ENCODE data around the gene TANK. TPM values are rescaled to one million over a fixed set of nuclear protein-coding genes. Genes with fewer than 3 reads are reported as not detected.

TANK gene
- total RNA-seq, 2 experiments from 2014 or later, result 118 to 126 TPM

GRCh38 chr2:161228511-161229240 lies 68.4 kb downstream of the TANK start:
- Mint-ChIP-seq H3K36me3 (ENCODE audit: low read depth) (peaks cover 51% of the 10 kb centered on the region), H3K27me3 (no peaks in the 10 kb centered on the region), H3K4me3 (no peak overlapping the region), H3K27ac (no peak overlapping the region), H3K4me1 (peaks cover 2% of the 10 kb centered on the region), H3K9me3 (no peaks in the 10 kb centered on the region)
- CTCF ChIA-PET, result interaction anchor here (2.6 kb wide), 1 partner anchor 11 kb away, joined by 9 read pairs; no protein-coding TSS in a partner anchor
- POLR2A ChIA-PET, result interaction anchor here (1.2 to 1.4 kb wide), 2 partner anchors 9 to 16 kb away, joined by 4 read pairs; no protein-coding TSS in a partner anchor
- no peak for DNase-seq

GRCh38 chr2:161230959-161231358 lies 70.7 kb downstream of the TANK start:
- H3K4me3 Mint-ChIP-seq, result no peak overlapping the region
- DNase-seq, result no peak
- no peaks in the 10 kb centered on the region for H3K27me3 Mint-ChIP-seq
- ChIA-PET CTCF (interaction anchor here (1.3 to 2.6 kb wide), 3 partner anchors 13 to 43 kb away, joined by 4 to 9 read pairs (median 4); no protein-coding TSS in a partner anchor), POLR2A (interaction anchor here (1.0 kb wide), 1 partner anchor 18 kb away, joined by 4 read pairs; no protein-coding TSS in a partner anchor)
- H3K9me3 Mint-ChIP-seq, result no peaks in the 10 kb centered on the region
- no peak overlapping the region for H3K27ac Mint-ChIP-seq
- H3K4me1 Mint-ChIP-seq, result peaks cover 7% of the 10 kb centered on the region
- peaks cover 46% of the 10 kb centered on the region for H3K36me3 Mint-ChIP-seq (ENCODE audit: low read depth)

GRCh38 chr2:161232571-161232970 lies 72.3 kb downstream of the TANK start:
- peaks cover 48% of the 10 kb centered on the region for H3K36me3 Mint-ChIP-seq (ENCODE audit: low read depth)
- H3K27me3 Mint-ChIP-seq, result no peaks in the 10 kb centered on the region
- peaks cover 19% of the 10 kb centered on the region for H3K4me1 Mint-ChIP-seq
- H3K9me3 Mint-ChIP-seq, result no peaks in the 10 kb centered on the region
- H3K4me3 Mint-ChIP-seq, result no peak overlapping the region
- POLR2A ChIA-PET, result interaction anchor here (1.7 to 1.9 kb wide), 2 partner anchors 9 to 11 kb away, joined by 4 to 8 read pairs; no protein-coding TSS in a partner anchor
- no peak for DNase-seq
- no peak overlapping the region for H3K27ac Mint-ChIP-seq
- CTCF ChIA-PET, result interaction anchor here (1.0 to 4.5 kb wide), 3 partner anchors 9 to 49 kb away, joined by 4 to 16 read pairs (median 4); no protein-coding TSS in a partner anchor

- no peak overlapping the region for H3K4me3 Mint-ChIP-seq
- POLR2A ChIA-PET, result interaction anchor here (1.7 kb wide), 1 partner anchor 11 kb away, joined by 4 read pairs; no protein-coding TSS in a partner anchor
These were observed 73.7 kb downstream of the TANK start for GRCh38 chr2:161233858-161234431.

GRCh38 chr2:161234627-161235026 lies 74.4 kb downstream of the TANK start:
- Mint-ChIP-seq H3K9me3 (no peaks in the 10 kb centered on the region), H3K27me3 (no peaks in the 10 kb centered on the region), H3K27ac (no peak overlapping the region), H3K4me1 (peaks cover 31% of the 10 kb centered on the region), H3K36me3 (ENCODE audit: low read depth) (peaks cover 38% of the 10 kb centered on the region), H3K4me3 (no peak overlapping the region)
- CTCF ChIA-PET, result interaction anchor here (1.6 to 4.5 kb wide), 2 partner anchors 11 to 15 kb away, joined by 3 to 16 read pairs; no protein-coding TSS in a partner anchor
- POLR2A ChIA-PET, result no interaction called here
- DNase-seq, result no peak

More at GRCh38 chr2:161233858-161234431, 73.7 kb downstream of the TANK start:
- no peaks in the 10 kb centered on the region for H3K9me3 Mint-ChIP-seq
- peaks cover 42% of the 10 kb centered on the region for H3K36me3 Mint-ChIP-seq (ENCODE audit: low read depth)
- H3K27me3 Mint-ChIP-seq, result no peaks in the 10 kb centered on the region
- CTCF ChIA-PET, result interaction anchor here (1.6 to 4.5 kb wide), 2 partner anchors 11 to 14 kb away, joined by 3 to 16 read pairs; no protein-coding TSS in a partner anchor
- no peak overlapping the region for H3K27ac Mint-ChIP-seq
- peaks cover 31% of the 10 kb centered on the region for H3K4me1 Mint-ChIP-seq
- DNase-seq, result no peak

- Mint-ChIP-seq H3K4me1 (peaks cover 36% of the 10 kb centered on the region), H3K4me3 (peak overlapping the region; percentile 79), H3K36me3 (ENCODE audit: low read depth) (peaks cover 24% of the 10 kb centered on the region), H3K9me3 (no peaks in the 10 kb centered on the region), H3K27me3 (no peaks in the 10 kb centered on the region), H3K27ac (no peak overlapping the region)
- peak; percentile 45 for DNase-seq
- ChIA-PET CTCF (interaction anchor here (0.8 to 1.9 kb wide), 5 partner anchors 9 to 16 kb away, joined by 3 to 14 read pairs (median 4); no protein-coding TSS in a partner anchor), POLR2A (interaction anchor here (0.5 to 1.3 kb wide), 5 partner anchors 9 to 1393 kb away, joined by 3 to 6 read pairs (median 4); partner anchors contain the start of gene PSMD14)
These were observed 77.4 kb downstream of the TANK start for GRCh38 chr2:161237392-161238264.

GRCh38 chr2:161238265-161238559 lies 78.0 kb downstream of the TANK start:
- no peak for DNase-seq
- POLR2A ChIA-PET, result interaction anchor here (0.7 to 1.3 kb wide), 2 partner anchors 8 to 10 kb away, joined by 4 to 6 read pairs; no protein-coding TSS in a partner anchor
- no peaks in the 10 kb centered on the region for H3K9me3 Mint-ChIP-seq
- peak overlapping the region; percentile 79 for H3K4me3 Mint-ChIP-seq
- peak overlapping the region; percentile 15 for H3K27ac Mint-ChIP-seq
- peaks cover 23% of the 10 kb centered on the region for H3K36me3 Mint-ChIP-seq (ENCODE audit: low read depth)
- H3K27me3 Mint-ChIP-seq, result no peaks in the 10 kb centered on the region
- peaks cover 41% of the 10 kb centered on the region for H3K4me1 Mint-ChIP-seq
- CTCF ChIA-PET, result interaction anchor here (0.8 to 1.9 kb wide), 4 partner anchors 11 to 16 kb away, joined by 3 to 14 read pairs (median 5); no protein-coding TSS in a partner anchor

- peak overlapping the region; percentile 15 for H3K27ac Mint-ChIP-seq
- ChIA-PET CTCF (interaction anchor here (0.8 to 1.9 kb wide), 4 partner anchors 12 to 17 kb away, joined by 3 to 14 read pairs (median 6); no protein-coding TSS in a partner anchor), POLR2A (interaction anchor here (1.3 kb wide), 1 partner anchor 11 kb away, joined by 4 read pairs; no protein-coding TSS in a partner anchor)
- no peaks in the 10 kb centered on the region for H3K9me3 Mint-ChIP-seq
- H3K4me3 Mint-ChIP-seq, result peak overlapping the region; percentile 79
- peak; percentile 62 for DNase-seq
- no peaks in the 10 kb centered on the region for H3K27me3 Mint-ChIP-seq
- peaks cover 23% of the 10 kb centered on the region for H3K36me3 Mint-ChIP-seq (ENCODE audit: low read depth)
- H3K4me1 Mint-ChIP-seq, result peaks cover 45% of the 10 kb centered on the region
These were observed 78.5 kb downstream of the TANK start for GRCh38 chr2:161238560-161239325.

- Mint-ChIP-seq H3K4me3 (peak overlapping the region; percentile 16), H3K27me3 (no peaks in the 10 kb centered on the region), H3K9me3 (no peaks in the 10 kb centered on the region), H3K27ac (no peak overlapping the region), H3K4me1 (peaks cover 49% of the 10 kb centered on the region), H3K36me3 (ENCODE audit: low read depth) (peaks cover 21% of the 10 kb centered on the region)
- ChIA-PET CTCF (interaction anchor here (1.2 to 1.3 kb wide), 2 partner anchors 11 to 16 kb away, joined by 4 read pairs; no protein-coding TSS in a partner anchor), POLR2A (interaction anchor here (1.3 to 2.3 kb wide), 3 partner anchors 10 to 68 kb away, joined by 3 to 9 read pairs (median 4); partner anchors contain the start of gene PSMD14)
- no peak for DNase-seq
These were observed 79.3 kb downstream of the TANK start for GRCh38 chr2:161239326-161240109.

- Mint-ChIP-seq H3K9me3 (no peaks in the 10 kb centered on the region), H3K27ac (no peak overlapping the region), H3K4me1 (peaks cover 56% of the 10 kb centered on the region), H3K4me3 (no peak overlapping the region), H3K27me3 (no peaks in the 10 kb centered on the region), H3K36me3 (ENCODE audit: low read depth) (peaks cover 15% of the 10 kb centered on the region)
- DNase-seq, result no peak
- ChIA-PET CTCF (interaction anchor here (0.9 kb wide), 1 partner anchor 9 kb away, joined by 5 read pairs; no protein-coding TSS in a partner anchor), POLR2A (no interaction called here)
These were observed 81.7 kb downstream of the TANK start for GRCh38 chr2:161241894-161242293.

GRCh38 chr2:161243312-161243711 lies 83.1 kb downstream of the TANK start:
- peaks cover 11% of the 10 kb centered on the region for H3K36me3 Mint-ChIP-seq (ENCODE audit: low read depth)
- ChIA-PET CTCF (interaction anchor here (0.9 to 1.3 kb wide), 5 partner anchors 11 to 65 kb away, joined by 3 to 4 read pairs (median 3); partner anchors contain the start of gene PSMD14), POLR2A (interaction anchor here (0.9 to 3.6 kb wide), 6 partner anchors 11 to 82 kb away, joined by 3 to 24 read pairs (median 5); partner anchors contain the start of gene PSMD14)
- peak overlapping the region; percentile 81 for H3K27ac Mint-ChIP-seq
- DNase-seq, result no peak
- H3K4me3 Mint-ChIP-seq, result peak overlapping the region; percentile 81
- no peaks in the 10 kb centered on the region for H3K9me3 Mint-ChIP-seq
- H3K27me3 Mint-ChIP-seq, result no peaks in the 10 kb centered on the region
- H3K4me1 Mint-ChIP-seq, result peaks cover 50% of the 10 kb centered on the region

All from activated CD4-positive, alpha-beta memory T cell treated with anti-CD3 and anti-CD28 coated beads, Interleukin-2, amount 10 ng/mL, durations not matched to agents 7 days and 5 days (primary cell).